Fibroblast of mammary gland (primary cell): Measurements from ENCODE around the gene NRP2.
A peak's percentile ranks its signal among the peaks of the same experiment; 100 is the strongest.

Experiments
- DNase-seq: peaks from one replicate; pipeline ENCODE4 v3.0.0-alpha.2; 2010; ENCODE audit warnings: low read depth
- H3K4me3 ChIP-seq: 2 replicates; pipeline ENCODE4 v1.5.1; 2011; ENCODE audit warnings: low read depth, mild to moderate bottlenecking, low read length, moderate library complexity; ENCODE audit not compliant: control insufficient read depth
- TF ChIP-seq, protein P1 (sequence below): conservative IDR thresholded peaks from 2 replicates; pipeline ENCODE4 v1.5.1; 2011; ENCODE audit warnings: low read depth, low read length, inconsistent platforms; ENCODE audit not compliant: control insufficient read depth, insufficient read depth

NRP2 gene

DNA sequence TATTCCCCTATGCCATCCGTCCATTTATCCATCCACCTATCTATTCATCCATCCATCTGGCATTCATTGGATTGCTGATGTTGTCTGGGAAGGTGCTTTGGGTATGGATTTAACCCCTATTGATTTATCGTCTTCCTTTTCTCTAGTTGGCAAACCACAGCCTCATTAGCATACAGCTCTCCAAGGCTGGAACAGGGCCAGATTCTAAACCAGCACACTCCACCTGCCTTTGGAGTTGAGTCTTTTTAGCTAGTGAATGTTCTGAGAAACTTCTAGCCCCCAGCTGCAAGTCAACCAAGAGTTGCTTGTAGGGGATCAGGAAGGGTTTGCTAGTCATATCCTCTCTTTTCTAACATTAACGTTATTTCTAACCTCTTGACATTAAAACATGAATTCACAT lies 90.7 kb downstream of the NRP2 start:
- DNase-seq, result no peak
- H3K4me3 ChIP-seq, result no peak overlapping the region
- TF ChIP-seq, protein P1, sequence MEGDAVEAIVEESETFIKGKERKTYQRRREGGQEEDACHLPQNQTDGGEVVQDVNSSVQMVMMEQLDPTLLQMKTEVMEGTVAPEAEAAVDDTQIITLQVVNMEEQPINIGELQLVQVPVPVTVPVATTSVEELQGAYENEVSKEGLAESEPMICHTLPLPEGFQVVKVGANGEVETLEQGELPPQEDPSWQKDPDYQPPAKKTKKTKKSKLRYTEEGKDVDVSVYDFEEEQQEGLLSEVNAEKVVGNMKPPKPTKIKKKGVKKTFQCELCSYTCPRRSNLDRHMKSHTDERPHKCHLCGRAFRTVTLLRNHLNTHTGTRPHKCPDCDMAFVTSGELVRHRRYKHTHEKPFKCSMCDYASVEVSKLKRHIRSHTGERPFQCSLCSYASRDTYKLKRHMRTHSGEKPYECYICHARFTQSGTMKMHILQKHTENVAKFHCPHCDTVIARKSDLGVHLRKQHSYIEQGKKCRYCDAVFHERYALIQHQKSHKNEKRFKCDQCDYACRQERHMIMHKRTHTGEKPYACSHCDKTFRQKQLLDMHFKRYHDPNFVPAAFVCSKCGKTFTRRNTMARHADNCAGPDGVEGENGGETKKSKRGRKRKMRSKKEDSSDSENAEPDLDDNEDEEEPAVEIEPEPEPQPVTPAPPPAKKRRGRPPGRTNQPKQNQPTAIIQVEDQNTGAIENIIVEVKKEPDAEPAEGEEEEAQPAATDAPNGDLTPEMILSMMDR, result no peak

DNA sequence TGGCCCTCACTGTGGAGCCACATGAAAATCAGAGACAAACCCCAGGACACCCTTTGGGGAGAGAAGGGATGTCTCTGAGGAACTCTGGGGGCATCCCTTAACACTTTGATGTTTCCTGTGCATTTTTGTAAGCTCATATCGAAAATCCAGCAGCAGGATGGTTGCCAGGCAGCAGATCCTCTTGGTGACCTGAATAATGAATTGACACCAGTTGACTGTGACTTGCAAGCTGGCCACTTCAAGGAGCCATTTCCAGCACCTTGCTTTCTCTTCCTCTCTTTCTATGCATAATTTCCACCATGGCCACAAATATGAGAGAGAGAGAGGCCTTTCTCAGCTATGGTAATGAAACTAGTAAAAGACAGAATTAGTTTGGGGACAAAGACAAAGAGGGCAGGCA lies 91.7 kb downstream of the NRP2 start:
- TF ChIP-seq, protein P1, result no peak
- DNase-seq, result no peak
- no peak overlapping the region for H3K4me3 ChIP-seq

DNA sequence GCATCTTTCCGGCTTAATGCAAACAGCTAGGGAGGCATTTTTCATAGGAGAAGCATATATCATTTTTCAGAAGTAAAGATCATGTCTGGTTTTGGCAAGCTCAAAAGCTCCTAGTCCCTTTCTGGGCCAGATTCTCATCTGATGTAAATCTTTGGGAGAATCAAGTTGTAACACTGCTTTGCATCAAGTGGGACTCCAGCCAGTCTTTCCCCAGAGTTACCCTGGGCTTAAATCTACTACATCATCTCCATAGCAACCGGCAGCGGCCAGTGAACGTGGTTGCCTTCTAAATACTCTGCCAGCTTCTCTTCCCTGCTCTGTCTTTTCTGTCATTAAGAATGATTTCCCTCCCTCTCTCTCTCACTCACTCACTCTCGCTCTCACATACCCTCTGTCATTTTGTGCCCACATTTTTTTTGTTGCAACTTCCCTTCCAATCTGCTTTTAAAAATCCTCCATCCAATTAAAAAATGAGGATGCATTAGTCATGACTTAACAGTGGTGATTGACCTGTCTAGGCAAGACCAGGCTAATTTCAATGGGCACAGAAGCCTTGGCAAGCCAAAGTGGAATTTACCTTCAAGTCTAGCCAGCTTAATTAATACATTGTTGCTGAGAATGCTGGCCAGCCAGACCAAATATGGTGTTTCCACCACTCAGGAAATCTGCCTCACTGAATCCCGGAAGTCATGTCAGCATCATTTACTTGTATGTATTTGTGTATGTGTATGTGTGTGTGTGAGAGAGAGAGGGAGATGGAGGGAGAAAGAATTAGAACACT lies 93.0 kb downstream of the NRP2 start:
- peak; percentile 26 for DNase-seq
- H3K4me3 ChIP-seq, result no peak overlapping the region
- TF ChIP-seq, protein P1, result no peak

DNA sequence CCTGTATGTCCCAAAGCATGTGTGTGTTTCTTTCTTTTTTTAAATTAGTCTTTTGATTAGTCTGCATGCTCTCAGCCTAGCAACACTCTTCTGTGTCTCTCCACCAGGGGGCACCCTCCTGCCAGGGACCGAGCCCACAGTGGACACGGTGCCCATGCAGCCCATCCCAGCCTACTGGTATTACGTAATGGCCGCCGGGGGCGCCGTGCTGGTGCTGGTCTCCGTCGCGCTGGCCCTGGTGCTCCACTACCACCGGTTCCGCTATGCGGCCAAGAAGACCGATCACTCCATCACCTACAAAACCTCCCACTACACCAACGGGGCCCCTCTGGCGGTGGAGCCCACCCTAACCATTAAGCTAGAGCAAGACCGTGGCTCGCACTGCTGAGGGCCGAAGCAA lies 93.8 kb downstream of the NRP2 start:
- DNase-seq, result peak; percentile 48
- TF ChIP-seq, protein P1, result peak; percentile 52
- H3K4me3 ChIP-seq, result no peak overlapping the region

DNA sequence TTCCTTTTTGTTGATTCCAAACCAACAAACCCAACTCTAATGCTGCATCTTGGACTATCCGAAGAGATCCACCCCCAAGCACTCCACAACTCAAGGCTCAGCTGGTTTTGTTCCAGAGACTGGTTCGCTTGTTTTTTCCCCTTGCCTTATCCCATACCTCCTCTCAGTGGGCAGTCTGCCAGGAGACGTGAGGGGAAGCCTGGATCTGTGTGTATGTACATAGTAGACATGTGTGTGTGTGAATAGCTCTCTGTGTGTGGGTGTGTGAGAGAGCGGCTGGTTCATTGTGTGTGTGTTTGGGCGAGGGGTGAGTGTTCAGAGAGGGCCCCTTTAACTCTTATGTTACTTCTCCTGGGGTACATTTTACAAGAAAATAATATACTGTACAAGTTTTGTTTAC lies 94.4 kb downstream of the NRP2 start:
- no peak for DNase-seq

DNA sequence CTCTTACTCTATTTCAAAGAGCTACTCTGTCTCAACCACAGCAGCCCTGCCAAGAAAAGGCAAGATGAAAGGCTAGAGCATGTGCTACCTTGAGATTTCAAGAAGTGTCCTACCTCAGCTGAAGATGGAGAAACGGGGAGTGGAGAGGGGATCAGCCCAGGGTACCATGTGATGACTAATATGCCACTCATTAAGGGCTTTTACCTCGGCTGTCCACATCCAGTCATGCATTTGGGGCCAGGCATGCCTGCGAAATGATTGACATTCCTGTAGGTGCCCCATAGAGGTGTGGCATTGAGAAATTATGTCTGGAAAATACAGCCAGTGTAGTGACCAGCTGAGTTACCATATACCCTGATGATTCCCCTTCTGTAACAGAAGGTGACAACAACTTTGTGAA lies 96.1 kb downstream of the NRP2 start:
- TF ChIP-seq, protein P1, result no peak
- no peak for DNase-seq
- H3K4me3 ChIP-seq, result no peak overlapping the region

More for the DNA sequence above, 94.4 kb downstream of the NRP2 start:
- TF ChIP-seq, protein P1, result no peak
- no peak overlapping the region for H3K4me3 ChIP-seq

DNA sequence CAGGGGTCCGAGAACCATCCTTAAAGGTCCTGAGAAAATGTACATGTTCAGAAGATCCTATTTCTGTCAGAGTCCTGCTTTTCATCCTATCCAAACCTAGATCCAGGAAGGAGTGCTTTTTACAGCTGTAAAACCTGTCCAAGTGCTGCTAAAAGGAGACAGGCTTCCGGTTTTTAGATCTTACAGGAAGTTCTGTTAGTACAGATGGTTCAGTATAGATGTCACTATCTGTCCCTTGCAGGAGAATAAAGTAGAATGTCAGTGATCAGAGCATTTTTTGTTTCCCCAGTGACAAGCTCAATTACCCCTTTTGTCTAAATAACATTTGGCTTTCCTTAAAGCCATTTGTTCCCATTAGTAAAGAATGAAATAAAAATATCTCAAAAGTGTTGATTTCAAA lies 98.3 kb downstream of the NRP2 start:
- no peak for DNase-seq
- TF ChIP-seq, protein P1, result no peak
- H3K4me3 ChIP-seq, result no peak overlapping the region
